B cell (primary cell): Measurements from ENCODE around the gene PLBD1.

Experiments
- CTCF ChIP-seq: fragments of 200-600 bp; IDR thresholded peaks from one replicate; pipeline ENCODE4 v1.8.0; 2022; ENCODE audit warnings: antibody characterized with exemption, mild to moderate bottlenecking
- EZH2 ChIP-seq: IDR thresholded peaks from 2 replicates; pipeline ENCODE4 v1.6.1; 2012; ENCODE audit warnings: borderline replicate concordance, low read depth, mild to moderate bottlenecking, moderate library complexity, low read length; ENCODE audit not compliant: insufficient read depth, poor library complexity, severe bottlenecking

GRCh38 chr12:14601692-14602478 lies 34.2 kb upstream of the PLBD1 start:
- no peak for TF ChIP-seq CTCF
- no peak for TF ChIP-seq EZH2
